ENCODE measurements around the gene CDC16.

- no peak for TF ChIP-seq EZH2 (IDR thresholded peaks at IDR 0.05; ENCODE audit: borderline replicate concordance, low read depth, low read length, poor library complexity, severe bottlenecking)
- TF ChIP-seq, protein P1, sequence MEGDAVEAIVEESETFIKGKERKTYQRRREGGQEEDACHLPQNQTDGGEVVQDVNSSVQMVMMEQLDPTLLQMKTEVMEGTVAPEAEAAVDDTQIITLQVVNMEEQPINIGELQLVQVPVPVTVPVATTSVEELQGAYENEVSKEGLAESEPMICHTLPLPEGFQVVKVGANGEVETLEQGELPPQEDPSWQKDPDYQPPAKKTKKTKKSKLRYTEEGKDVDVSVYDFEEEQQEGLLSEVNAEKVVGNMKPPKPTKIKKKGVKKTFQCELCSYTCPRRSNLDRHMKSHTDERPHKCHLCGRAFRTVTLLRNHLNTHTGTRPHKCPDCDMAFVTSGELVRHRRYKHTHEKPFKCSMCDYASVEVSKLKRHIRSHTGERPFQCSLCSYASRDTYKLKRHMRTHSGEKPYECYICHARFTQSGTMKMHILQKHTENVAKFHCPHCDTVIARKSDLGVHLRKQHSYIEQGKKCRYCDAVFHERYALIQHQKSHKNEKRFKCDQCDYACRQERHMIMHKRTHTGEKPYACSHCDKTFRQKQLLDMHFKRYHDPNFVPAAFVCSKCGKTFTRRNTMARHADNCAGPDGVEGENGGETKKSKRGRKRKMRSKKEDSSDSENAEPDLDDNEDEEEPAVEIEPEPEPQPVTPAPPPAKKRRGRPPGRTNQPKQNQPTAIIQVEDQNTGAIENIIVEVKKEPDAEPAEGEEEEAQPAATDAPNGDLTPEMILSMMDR (conservative IDR thresholded peaks at IDR 0.05; ENCODE audit: low read depth, low read length), result no peak
Measured at GRCh38 chr13:114268344-114269280, 33.9 kb downstream of the CDC16 start.

Measured in A673 (cell line).